Endothelial cell of umbilical vein (primary cell): Measurements from ENCODE around the gene RAP1GAP. TPM values are rescaled to one million over a fixed set of nuclear protein-coding genes. Genes with fewer than 3 reads are reported as not detected.

ENCODE experiments used
- BruUV-seq: library from RNA; stranded (reverse); fragments of 400-500 nt; replicated peaks from 2 replicates; lab custom pipeline; 2021; lab: Mats Ljungman, UMichigan
- CTCF ChIA-PET: fragments of 300-600, 350-600 bp; sonication (Branson Sonifier 250); formaldehyde crosslinking; loops from one replicate; lab custom pipeline; 2021; ENCODE audit warnings: antibody characterized with exemption, inconsistent platforms; lab: Charles Lee
- POLR2A ChIA-PET: fragments of 300-600, 350-600 bp; sonication (Branson Sonifier 250); formaldehyde crosslinking; loops from one replicate; lab custom pipeline; 2021; ENCODE audit warnings: antibody characterized with exemption, inconsistent platforms; lab: Charles Lee
- DNase-seq: peaks from one replicate; pipeline ENCODE4 v3.0.0-alpha.2; 2011; ENCODE audit warnings: low read depth, low spot score
- FAIRE-seq: peaks from 2 replicates; lab custom pipeline; 2011; peaks lifted over from hg19 to GRCh38; lab: Jason Lieb, UNC
- H2AFZ ChIP-seq: 2 replicates; pipeline ENCODE4 v1.6.0; 2012; ENCODE audit warnings: low read depth, low read length, control low read depth, inconsistent platforms
- H3K27ac ChIP-seq: 2 replicates; pipeline ENCODE4 v1.5.1; 2011; ENCODE audit warnings: low read depth, mild to moderate bottlenecking, control low read depth, low read length, moderate library complexity; ENCODE audit not compliant: insufficient read depth
- H3K27me3 ChIP-seq, 2 experiments: 2 replicates each; pipeline versions ENCODE4 v1.6.0 to v1.6.1; 2011; ENCODE audit warnings: low read length in 2 of 2, mixed read lengths in 1 of 2; ENCODE audit not compliant: control insufficient read depth in 2 of 2, insufficient read depth in 2 of 2
- H3K36me3 ChIP-seq, 2 experiments: 2 replicates in 1 of 2; 3 replicates in 1 of 2; pipeline ENCODE4 v1.5.1; 2011; ENCODE audit warnings: low read length in 2 of 2, mild to moderate bottlenecking in 1 of 2, moderate library complexity in 1 of 2; ENCODE audit not compliant: control insufficient read depth in 2 of 2, insufficient read depth in 2 of 2; ENCODE audit errors: extremely low read depth in 1 of 2
- H3K4me1 ChIP-seq: 3 replicates; pipeline ENCODE4 v1.5.1; 2011; ENCODE audit warnings: mild to moderate bottlenecking, low read length; ENCODE audit not compliant: control insufficient read depth, insufficient read depth; ENCODE audit errors: extremely low read depth
- H3K4me2 ChIP-seq: 2 replicates; pipeline ENCODE4 v1.6.1; 2011; ENCODE audit warnings: low read length, control low read depth, mixed read lengths; ENCODE audit not compliant: insufficient read depth
- H3K4me3 ChIP-seq, 3 experiments: fragments of 200-600 bp in 1 of 3; sonication (generic), shearing (Covaris generic) in 1 of 3; replicated peaks in 1 of 3; 2 replicates each; pipeline ENCODE4 v1.5.1; 2011 to 2016; ENCODE audit warnings: control low read depth in 3 of 3, low read length in 3 of 3, mild to moderate bottlenecking in 2 of 3, inconsistent platforms in 1 of 3, low read depth in 1 of 3, moderate library complexity in 1 of 3; ENCODE audit not compliant: insufficient read depth in 1 of 3
- H3K79me2 ChIP-seq: 2 replicates; pipeline ENCODE4 v1.6.0; 2012; ENCODE audit warnings: low read length, inconsistent platforms; ENCODE audit not compliant: control insufficient read depth, insufficient read depth
- H3K9ac ChIP-seq: replicated peaks from 2 replicates; pipeline ENCODE3; 2011; ENCODE audit warnings: low read length, control low read depth; ENCODE audit not compliant: insufficient read depth; ENCODE audit errors: extremely low read depth
- H3K9me1 ChIP-seq: replicated peaks from 3 replicates; pipeline ENCODE4 v1.6.0; 2011; ENCODE audit warnings: mild to moderate bottlenecking, low read length; ENCODE audit not compliant: control insufficient read depth, insufficient read depth; ENCODE audit errors: extremely low read depth
- H3K9me3 ChIP-seq: replicated peaks from 2 replicates; pipeline ENCODE4 v1.5.1; 2012; ENCODE audit warnings: low read length, inconsistent platforms; ENCODE audit not compliant: control insufficient read depth, insufficient read depth
- H4K20me1 ChIP-seq: replicated peaks from 2 replicates; pipeline ENCODE3; 2011; ENCODE audit warnings: mild to moderate bottlenecking, low read length; ENCODE audit not compliant: control insufficient read depth, insufficient read depth; ENCODE audit errors: extremely low read depth
- CTCF ChIP-seq, 2 donors: IDR thresholded peaks; 1 replicate in 1 of 2; 2 replicates in 1 of 2; pipeline ENCODE4 v1.5.1; 2011; ENCODE audit warnings: low read length in 2 of 2, mild to moderate bottlenecking in 2 of 2, moderate library complexity in 2 of 2, control low read depth in 1 of 2, inconsistent platforms in 1 of 2, low read depth in 1 of 2; ENCODE audit not compliant: insufficient read depth in 1 of 2; ENCODE audit errors: extremely low read depth in 1 of 2
- EZH2 ChIP-seq: IDR thresholded peaks from 2 replicates; pipeline ENCODE4 v1.6.1; 2012; ENCODE audit warnings: borderline replicate concordance, low read depth, mild to moderate bottlenecking, moderate library complexity, low read length, inconsistent platforms; ENCODE audit not compliant: severe bottlenecking
- FOS ChIP-seq: IDR thresholded peaks from 2 replicates; pipeline ENCODE4 v1.6.1; 2011; ENCODE audit warnings: mild to moderate bottlenecking, low read length, moderate library complexity, borderline replicate concordance; ENCODE audit not compliant: insufficient read depth
- GATA2 ChIP-seq: IDR thresholded peaks from 2 replicates; pipeline ENCODE4 v1.7.0; 2011; ENCODE audit warnings: low read depth, mild to moderate bottlenecking, moderate library complexity, mixed read lengths, low read length; ENCODE audit not compliant: insufficient read length, insufficient read depth
- JUN ChIP-seq: IDR thresholded peaks from 2 replicates; pipeline ENCODE4 v1.6.1; 2011; ENCODE audit warnings: borderline replicate concordance, low read depth; ENCODE audit not compliant: insufficient read length, insufficient read depth
- MAX ChIP-seq: IDR thresholded peaks from 2 replicates; pipeline ENCODE4 v1.6.1; 2011; ENCODE audit not compliant: insufficient read depth, insufficient read length
- MYC ChIP-seq: IDR thresholded peaks from one replicate; pipeline ENCODE4 v1.6.1; 2011; ENCODE audit warnings: mild to moderate bottlenecking, low read depth, low read length
- POLR2A ChIP-seq: IDR thresholded peaks from 2 replicates; pipeline ENCODE4 v1.6.1; 2012; ENCODE audit warnings: low read depth, mild to moderate bottlenecking, control low read depth, low read length
- POLR2AphosphoS5 ChIP-seq: IDR thresholded peaks from 2 replicates; pipeline ENCODE4 v1.6.1; 2012; ENCODE audit warnings: low read depth, mild to moderate bottlenecking, control low read depth, low read length, moderate library complexity; ENCODE audit not compliant: insufficient read depth
- dilution Hi-C: fragments of 300-500 bp; cut with MboI; formaldehyde crosslinking; loops from one replicate; pipeline ENCODE4 v1.15.0; 2019; ENCODE audit warnings: low sequenced_read_pairs; ENCODE audit not compliant: extremely low pct_ligation_motif_present
- intact Hi-C: fragments of 100-400 bp; cut with micrococcal nuclease; formaldehyde crosslinking; loops from one replicate; pipeline ENCODE4 v1.10.0; 2022
- polyA plus RNA-seq, 4 experiments: library from polyadenylated mRNA; depleted of rRNA in 3 of 4; stranded (reverse) in 3 of 4; unstranded in 1 of 4; fragments of >200 nt; gene quantifications; 2 replicates each; pipeline versions ENCODE4 v1.2.1 to v1.2.3, GENCODE V29; 2011 to 2012; ENCODE audit warnings: missing spikeins in 1 of 4
- total RNA-seq: library from RNA; stranded (reverse); gene quantifications from 2 replicates; pipeline ENCODE4 v1.2.3, GENCODE V29; 2021

RAP1GAP gene
- total and polyA plus RNA-seq, 2 donors (not counting 3 experiments of a cell fraction or from before 2014, with no cell fraction given): 0.07 to 0.20 TPM

- Histone ChIP-seq H3K9me3 (no peaks in the 10 kb centered on the region), H3K27me3 (peaks cover 0 to 3% of the 10 kb centered on the region in 2 experiments), H4K20me1 (no peaks in the 10 kb centered on the region), H3K79me2 (no peaks in the 10 kb centered on the region), H3K4me3 (no peak overlapping the region), H3K9me1 (no peaks in the 10 kb centered on the region), H3K9ac (no peak overlapping the region), H3K4me1 (no peaks in the 10 kb centered on the region), H2AFZ (no peak overlapping the region), H3K36me3 (no peaks in the 10 kb centered on the region), H3K4me2 (no peak overlapping the region), H3K27ac (no peak overlapping the region)
- dilution Hi-C loops (no loop called here), intact Hi-C loops (no loop called here)
- FAIRE-seq: no peak
- ChIA-PET POLR2A (no interaction called here), CTCF (interaction anchor here (1.1 to 2.0 kb wide), 2 partner anchors 9 to 271 kb away, joined by 3 to 5 read pairs; no protein-coding TSS in a partner anchor)
- no peak for DNase-seq
- TF ChIP-seq POLR2AphosphoS5 (no peak), POLR2A (no peak), EZH2 (no peak), MYC (no peak), CTCF (IDR thresholded peaks at IDR 0.05; ENCODE audit: extremely low read depth in 1 of 2, insufficient read depth in 1 of 2, low read depth in 1 of 2, low read length in 2 of 2) (no peak), FOS (no peak), JUN (no peak), MAX (no peak), GATA2 (no peak)
- no TSS peak for BruUV-seq
Measured at GRCh38 chr1:21641537-21641936, 27.6 kb downstream of the RAP1GAP start.
